Epithelial cell of prostate (primary cell): ENCODE measurements around the gene TMEM164.

Source experiments
- DNase-seq: peaks from one replicate; pipeline ENCODE4 v3.0.0-alpha.2; 2011; ENCODE audit warnings: low read depth, low spot score
- H3K27ac ChIP-seq: fragments of 450-650 bp; 2 replicates; pipeline ENCODE4 v1.5.1; 2017; ENCODE audit warnings: mild to moderate bottlenecking

TMEM164 gene

GRCh38 chrX:110159865-110160264, 157.0 kb downstream of the TMEM164 start:
- DNase-seq, result no peak
- peak overlapping the region; percentile 69 for H3K27ac ChIP-seq

DNA sequence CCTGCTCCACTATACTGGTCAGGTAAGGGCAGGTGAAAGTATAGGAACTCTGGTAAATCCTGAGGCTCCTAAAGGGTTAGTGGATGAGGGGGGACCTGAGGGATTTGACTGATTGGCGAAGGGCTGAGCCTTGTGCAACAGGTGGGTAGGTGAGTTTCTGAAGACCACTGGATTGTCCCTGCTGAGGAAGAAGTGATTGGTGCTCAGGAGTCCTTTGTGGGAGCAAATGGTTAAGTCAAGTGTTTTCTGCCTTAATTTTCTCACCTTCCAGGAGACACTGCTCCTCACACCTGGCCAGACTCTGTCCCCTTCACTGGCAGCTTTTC, 158.4 kb downstream of the TMEM164 start:
- peak overlapping the region; percentile 69 for H3K27ac ChIP-seq
- no peak for DNase-seq

- DNase-seq, result no peak
- peak overlapping the region; percentile 69 for H3K27ac ChIP-seq
Observed at GRCh38 chrX:110162131-110162530, 159.2 kb downstream of the TMEM164 start.

GRCh38 chrX:110162867-110163266, 160.0 kb downstream of the TMEM164 start:
- peak overlapping the region; percentile 69 for H3K27ac ChIP-seq
- no peak for DNase-seq

GRCh38 chrX:110163488-110163887, 160.6 kb downstream of the TMEM164 start:
- H3K27ac ChIP-seq, result peak overlapping the region; percentile 69
- no peak for DNase-seq

DNA sequence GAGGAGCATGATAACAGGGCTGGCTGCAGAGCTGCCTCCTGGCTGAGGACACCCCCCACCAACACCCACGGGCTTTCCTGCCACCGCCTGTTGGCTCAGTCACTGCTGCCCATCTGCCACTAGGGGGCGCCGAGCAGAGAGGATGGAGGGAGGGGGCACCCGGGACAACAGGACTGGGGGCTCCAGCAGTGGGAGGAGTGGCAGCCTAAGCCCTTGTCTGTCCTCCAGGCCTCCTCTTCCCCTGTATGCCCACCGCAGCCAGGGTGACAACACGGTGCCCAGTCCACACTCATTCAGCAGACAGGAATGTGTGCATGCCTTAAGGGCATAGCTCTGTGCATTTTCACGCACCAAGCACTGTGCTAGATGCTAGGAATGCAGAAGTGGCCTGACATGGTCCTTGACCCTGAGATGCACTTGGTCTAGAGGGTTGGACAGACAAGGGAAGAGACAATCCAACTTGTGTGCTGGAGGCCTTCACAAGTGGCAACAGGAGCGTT, 165.1 kb downstream of the TMEM164 start:
- no peak overlapping the region for H3K27ac ChIP-seq
- no peak for DNase-seq

GRCh38 chrX:110168585-110168984, 165.7 kb downstream of the TMEM164 start:
- no peak overlapping the region for H3K27ac ChIP-seq
- no peak for DNase-seq

GRCh38 chrX:110170029-110170428, 167.1 kb downstream of the TMEM164 start:
- H3K27ac ChIP-seq, result no peak overlapping the region
- no peak for DNase-seq

DNA sequence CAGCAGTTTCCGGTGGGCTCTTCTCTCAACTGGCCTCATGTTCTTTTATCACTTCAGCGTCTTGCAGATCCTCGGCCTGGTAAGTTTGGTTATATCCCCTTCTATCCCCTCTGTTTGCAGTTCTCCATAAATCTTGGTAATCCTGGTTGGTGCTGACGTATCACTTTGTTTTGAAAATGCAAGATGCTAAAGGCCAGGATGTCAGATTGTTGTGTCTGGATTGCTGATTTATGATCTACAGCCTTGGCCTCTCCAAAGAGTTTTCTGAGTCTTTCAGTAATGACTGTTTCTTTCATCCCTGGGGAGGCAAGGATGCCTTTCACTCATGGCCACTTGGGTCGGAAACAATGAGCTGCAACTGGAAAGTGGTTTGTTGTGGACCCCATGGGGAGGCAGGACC, 168.5 kb downstream of the TMEM164 start:
- H3K27ac ChIP-seq, result no peak overlapping the region

GRCh38 chrX:110172215-110172614, 169.3 kb downstream of the TMEM164 start:
- DNase-seq, result no peak
- no peak overlapping the region for H3K27ac ChIP-seq

More for the DNA sequence above, 168.5 kb downstream of the TMEM164 start:
- no peak for DNase-seq

GRCh38 chrX:110173192-110174175, 170.6 kb downstream of the TMEM164 start:
- no peak for DNase-seq
- peak overlapping the region; percentile 89 for H3K27ac ChIP-seq

GRCh38 chrX:110175146-110175545, 172.2 kb downstream of the TMEM164 start:
- no peak for DNase-seq
- H3K27ac ChIP-seq, result no peak overlapping the region

DNA sequence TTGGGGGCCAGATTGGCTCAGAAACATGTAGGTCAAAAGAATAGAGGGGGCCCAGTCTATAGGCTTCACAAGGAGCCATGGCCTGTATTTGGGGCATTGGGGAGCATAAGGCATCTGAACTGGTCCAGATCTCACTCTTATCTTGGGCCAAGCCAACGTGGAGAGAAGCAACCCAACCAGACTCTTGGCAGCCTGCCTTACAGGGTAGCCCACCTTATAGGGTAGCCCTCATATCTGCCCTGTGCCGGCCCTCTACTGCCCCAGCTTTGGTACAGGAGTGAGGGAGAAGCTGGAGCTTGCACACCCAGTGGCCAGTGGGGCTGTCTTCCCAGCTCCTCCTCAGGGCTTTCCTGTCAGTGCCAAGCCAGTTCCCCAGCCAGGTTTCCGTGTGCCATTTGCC, 172.8 kb downstream of the TMEM164 start:
- no peak overlapping the region for H3K27ac ChIP-seq
- no peak for DNase-seq

DNA sequence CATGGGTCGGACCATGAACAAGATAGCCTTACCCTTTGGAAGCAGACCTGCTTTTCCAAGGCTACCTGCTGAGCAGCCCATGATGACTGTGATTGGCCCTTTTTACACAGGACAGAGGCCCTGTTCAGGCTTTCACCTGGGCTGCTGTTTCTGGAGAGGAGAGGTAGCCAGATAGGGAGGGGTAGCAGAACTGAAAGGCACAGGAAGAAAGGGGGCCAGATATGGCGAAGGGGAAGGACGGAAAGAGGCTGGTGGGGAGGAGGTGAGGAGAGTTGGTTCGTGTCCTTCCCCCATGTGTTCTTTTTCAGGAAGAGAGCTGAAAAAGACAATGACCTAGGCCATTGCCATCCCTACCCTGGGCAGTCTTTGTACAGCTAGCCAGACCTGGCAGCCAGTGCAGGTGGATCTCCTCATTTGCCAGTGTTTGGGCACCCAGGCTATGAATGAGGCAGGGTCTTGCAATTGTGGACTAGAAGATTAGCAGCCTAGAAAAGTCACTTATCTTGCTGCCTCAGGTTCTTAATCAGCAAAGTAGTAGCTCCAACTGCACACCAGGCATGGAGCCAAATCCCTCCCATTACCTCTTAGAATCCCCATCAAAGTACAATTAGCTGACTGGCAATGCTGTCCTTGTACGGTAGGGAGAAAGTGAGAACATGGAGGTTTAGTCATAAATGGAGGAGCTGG, 175.4 kb downstream of the TMEM164 start:
- H3K27ac ChIP-seq, result no peak overlapping the region
- no peak for DNase-seq

DNA sequence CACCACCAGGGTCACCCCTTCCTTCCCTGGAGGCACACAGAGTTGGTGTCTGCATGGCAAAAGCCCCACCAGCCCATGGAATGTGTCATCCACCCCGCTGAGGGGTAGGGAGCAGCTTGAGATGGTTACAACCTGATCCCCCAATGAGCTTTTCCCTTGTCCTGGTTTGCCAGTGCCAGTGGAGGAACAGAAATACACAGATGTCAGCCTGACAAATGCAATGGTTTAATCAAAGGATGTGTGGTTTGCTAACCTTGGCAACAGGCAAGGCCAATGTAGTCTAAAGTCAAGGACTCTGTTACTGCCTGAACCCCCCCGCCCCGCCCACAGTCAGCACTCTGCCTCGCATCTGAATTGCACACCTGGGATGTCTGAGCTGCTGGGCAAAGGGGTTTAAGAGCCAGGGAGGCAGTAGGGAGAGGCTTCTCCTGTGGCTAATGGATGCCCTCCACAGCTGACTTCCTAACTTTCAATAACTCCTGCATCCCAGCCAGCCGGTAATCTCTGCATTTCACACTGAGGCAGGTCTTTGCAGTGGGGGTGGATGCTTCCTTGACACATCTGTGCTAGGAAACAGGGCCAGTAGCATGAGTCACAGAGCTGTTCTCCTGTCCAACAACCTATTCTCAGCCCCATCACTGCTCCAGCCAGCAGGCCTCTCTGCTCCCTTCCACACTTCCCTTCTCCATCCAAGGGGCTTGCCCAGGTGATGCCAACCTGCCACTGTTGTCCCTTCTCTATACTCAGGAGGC, 177.4 kb downstream of the TMEM164 start:
- no peak for DNase-seq
- peak overlapping the region; percentile 72 for H3K27ac ChIP-seq

DNA sequence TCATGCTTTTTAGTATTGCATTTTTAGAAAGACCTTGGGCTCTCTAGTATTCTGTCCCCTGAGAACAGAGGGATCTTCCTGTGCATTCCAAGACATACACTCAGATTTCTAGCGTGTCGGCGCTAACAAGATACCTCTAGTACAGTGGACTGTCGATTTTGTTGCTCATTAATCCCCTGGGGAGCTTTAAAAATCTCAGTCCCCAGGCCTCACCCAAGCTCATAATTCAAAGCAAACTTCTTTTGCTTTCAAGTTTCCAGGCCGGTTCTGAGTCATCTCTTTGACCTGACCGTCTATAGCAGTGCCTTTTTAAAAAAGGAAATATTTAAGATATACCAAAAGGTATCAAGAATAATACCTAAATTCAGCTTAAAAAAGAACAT, 178.0 kb downstream of the TMEM164 start:
- peak overlapping the region; percentile 72 for H3K27ac ChIP-seq
- DNase-seq, result no peak

GRCh38 chrX:110181459-110182137, 178.7 kb downstream of the TMEM164 start:
- no peak for DNase-seq

GRCh38 chrX:110182362-110182761, 179.4 kb downstream of the TMEM164 start:
- peak overlapping the region; percentile 72 for H3K27ac ChIP-seq
- no peak for DNase-seq

More at GRCh38 chrX:110181459-110182137, 178.7 kb downstream of the TMEM164 start:
- H3K27ac ChIP-seq, result peak overlapping the region; percentile 72

DNA sequence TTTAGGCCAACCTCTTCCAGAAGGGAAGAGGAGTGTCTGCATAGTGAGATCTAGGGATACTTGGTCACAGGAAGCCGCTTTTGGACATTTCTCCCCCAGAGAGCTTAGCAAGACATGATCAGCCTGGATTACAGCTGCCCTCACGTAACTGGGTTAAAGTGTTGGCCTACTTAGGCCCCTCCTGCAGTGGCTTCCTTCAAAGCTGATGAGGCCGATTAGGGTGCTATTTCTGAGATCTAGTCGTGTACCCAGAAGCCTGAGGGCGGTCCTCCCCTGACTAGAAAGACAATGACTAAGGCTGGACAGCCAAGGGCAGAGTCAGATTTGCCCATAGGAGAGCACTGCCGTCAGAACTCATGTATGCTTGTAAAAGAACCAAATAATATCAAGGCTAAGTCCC, 180.0 kb downstream of the TMEM164 start:
- DNase-seq, result no peak
- H3K27ac ChIP-seq, result peak overlapping the region; percentile 72

DNA sequence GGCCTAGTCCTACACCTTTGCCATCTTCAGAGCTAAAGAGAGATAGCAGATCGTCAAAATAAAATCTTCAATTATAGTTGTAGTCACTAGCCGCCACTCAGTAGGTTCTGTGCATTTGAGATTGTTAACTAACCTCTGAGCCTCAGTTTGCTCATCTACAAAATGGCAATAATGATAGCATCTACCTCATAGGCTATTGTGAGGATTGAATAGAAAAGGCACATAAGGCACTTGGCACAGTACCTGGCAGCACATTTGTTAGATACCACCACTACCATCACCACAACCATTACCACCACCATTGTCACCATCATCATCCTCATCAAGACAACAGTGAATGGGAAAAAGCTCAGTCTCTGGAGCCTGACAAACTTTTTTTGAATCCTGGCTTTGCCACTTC, 180.4 kb downstream of the TMEM164 start:
- no peak for DNase-seq
- no peak overlapping the region for H3K27ac ChIP-seq
